Stimulated activated CD4-positive, alpha-beta T cell treated with anti-CD3 and anti-CD28 coated beads, Interleukin-2, amount 100 ng/mL, for 48 hours (primary cell): ENCODE results near the gene CHAMP1.

Experiments used
- DNase-seq, 2 donors: peaks; one replicate each; pipeline ENCODE4 v3.0.0-alpha.2; 2020

The CHAMP1 gene, protein sequence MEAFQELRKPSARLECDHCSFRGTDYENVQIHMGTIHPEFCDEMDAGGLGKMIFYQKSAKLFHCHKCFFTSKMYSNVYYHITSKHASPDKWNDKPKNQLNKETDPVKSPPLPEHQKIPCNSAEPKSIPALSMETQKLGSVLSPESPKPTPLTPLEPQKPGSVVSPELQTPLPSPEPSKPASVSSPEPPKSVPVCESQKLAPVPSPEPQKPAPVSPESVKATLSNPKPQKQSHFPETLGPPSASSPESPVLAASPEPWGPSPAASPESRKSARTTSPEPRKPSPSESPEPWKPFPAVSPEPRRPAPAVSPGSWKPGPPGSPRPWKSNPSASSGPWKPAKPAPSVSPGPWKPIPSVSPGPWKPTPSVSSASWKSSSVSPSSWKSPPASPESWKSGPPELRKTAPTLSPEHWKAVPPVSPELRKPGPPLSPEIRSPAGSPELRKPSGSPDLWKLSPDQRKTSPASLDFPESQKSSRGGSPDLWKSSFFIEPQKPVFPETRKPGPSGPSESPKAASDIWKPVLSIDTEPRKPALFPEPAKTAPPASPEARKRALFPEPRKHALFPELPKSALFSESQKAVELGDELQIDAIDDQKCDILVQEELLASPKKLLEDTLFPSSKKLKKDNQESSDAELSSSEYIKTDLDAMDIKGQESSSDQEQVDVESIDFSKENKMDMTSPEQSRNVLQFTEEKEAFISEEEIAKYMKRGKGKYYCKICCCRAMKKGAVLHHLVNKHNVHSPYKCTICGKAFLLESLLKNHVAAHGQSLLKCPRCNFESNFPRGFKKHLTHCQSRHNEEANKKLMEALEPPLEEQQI

DNA sequence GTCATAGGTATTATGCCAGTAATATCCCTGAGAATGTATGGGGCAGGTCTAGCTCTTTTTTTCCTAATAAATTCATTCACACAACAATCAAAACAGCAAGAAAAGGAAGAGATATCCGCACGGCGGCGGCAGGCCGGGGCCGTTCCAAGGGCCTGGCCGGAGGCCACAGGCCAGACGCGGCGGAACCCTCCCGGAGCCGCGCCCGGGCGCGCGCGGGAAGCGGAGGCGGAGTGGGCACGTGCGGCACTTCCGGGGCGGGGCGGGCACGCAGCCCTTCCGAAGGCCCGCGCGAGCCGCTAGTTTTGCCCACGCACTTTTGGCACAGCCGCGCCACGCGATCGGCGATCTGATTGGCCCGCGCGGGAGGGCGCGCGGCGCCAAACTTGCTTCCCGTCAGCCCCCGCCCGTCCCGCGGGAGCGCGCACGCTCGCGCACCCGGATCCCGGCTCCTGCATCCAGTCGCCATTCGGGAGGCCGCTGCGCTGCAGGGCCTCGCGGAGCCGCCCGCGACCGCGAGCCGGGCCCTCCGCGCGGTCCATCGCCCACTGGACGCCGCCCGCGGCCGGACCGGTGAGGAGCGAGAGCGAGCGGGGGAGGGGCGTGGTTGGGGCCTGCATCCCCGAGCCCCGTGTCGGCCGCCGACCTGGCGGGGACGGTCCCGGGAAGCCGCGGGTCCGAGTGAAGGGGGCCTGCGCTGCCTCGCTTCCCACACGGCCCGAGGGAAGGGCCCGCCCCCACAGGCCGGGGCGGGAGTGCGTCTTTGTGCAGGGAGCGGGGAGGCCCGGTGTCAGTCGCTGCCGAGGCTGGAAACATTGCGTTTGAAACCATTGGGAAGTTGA, at the start of gene CHAMP1:
Gene CHAMP1, plus strand, starts transcription at position 430 of the 839 bp plus-strand sequence. CDS start 9,340 bp downstream, outside the sequence.
- peak; percentile 94 to 95 for DNase-seq

DNA sequence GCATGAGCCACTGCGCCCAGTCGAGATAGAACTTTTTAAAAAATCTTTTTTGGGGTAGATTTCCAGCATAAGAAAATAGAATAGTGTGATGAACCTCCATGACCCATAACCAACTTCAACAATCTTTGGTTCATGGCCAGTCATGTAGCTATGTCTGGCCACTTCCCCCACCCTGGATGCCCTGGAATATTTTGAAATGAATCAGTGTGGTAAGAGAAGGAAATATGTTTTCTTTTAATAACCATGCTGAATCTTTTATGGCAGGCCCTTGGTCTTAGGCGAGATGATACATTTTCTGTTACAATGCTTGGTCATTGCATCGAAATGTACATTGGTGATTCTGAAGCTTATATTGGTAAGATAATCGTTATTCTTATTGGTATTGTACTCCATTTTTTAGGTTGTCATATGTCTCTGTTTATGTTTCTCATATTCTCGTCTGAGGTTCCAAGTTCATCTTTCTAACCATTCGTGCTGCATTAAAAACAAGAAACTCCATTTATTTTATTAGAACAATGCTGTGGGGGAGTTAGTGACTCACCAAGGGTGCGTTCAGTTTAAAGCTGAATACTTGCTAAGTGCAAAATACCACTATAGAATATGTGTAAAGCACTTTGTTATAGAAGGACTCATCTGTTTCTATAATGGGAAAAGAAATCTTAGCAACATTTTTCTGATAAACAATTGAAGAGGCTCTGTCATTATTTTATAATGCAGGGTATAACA, 49.3 kb upstream of the CHAMP1 start:
- no peak for DNase-seq

DNA sequence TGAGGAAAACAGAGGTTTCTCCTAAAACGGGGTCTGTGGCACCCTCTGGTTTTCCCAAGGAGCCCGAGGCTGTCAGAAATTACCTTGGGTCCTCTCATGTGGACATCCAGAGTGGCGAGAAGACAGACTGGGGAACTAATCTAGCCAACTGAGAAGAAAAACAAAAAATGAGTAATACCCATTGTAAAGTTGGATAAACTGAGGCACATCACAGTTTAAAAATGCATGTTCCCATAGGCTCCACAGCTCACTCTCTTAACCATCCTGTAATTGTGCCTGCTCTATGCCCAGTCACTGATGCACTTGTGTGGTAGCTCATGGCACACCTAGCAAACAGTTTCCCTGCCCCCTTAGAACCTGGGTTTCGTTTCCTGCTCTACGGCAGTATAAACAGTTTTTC, 48.1 kb upstream of the CHAMP1 start:
- no peak for DNase-seq

DNA sequence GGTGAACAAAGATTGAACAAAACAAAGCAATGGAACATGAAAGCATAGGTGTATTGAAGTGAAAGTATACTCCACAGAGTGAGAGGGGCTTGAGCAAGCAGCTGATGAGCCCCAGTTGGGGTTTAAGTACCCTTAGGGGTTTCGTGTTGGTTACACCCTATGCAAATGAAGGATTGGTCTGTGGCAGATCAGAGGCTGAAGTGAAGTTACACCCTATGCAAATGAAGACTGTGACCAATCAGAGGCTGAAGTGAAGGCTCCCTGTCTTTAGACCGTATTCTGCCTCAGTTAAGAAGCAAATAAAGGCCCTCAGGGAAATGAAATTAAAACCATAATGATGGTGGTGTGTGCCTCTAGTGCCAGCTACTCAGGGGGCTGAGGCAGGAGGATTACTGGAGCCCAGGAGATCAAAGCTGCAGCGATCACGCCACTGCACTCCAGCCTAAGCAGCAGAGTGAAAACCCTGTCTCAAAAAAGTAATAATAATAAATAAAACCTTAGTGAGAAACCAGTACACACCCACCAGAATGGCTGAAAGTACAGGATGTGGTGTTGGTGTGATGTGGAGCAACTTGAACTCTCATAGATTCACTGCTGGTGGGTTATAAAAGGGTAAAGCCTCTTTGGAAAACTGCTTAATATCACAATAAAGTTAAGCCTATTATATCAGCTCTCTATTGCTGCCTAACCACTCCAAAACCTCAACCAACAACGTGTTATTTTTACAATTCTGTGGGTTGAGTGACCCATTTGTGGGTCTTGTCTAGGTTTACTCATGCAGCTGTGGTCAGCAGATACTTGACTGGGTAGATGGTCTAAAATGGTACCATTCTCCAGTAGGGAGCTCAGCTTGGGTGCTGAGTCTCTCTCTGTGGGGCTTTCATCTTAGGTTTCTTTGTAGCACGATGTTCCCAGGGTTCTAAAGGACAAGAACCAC, 45.7 kb upstream of the CHAMP1 start:
- no peak for DNase-seq

DNA sequence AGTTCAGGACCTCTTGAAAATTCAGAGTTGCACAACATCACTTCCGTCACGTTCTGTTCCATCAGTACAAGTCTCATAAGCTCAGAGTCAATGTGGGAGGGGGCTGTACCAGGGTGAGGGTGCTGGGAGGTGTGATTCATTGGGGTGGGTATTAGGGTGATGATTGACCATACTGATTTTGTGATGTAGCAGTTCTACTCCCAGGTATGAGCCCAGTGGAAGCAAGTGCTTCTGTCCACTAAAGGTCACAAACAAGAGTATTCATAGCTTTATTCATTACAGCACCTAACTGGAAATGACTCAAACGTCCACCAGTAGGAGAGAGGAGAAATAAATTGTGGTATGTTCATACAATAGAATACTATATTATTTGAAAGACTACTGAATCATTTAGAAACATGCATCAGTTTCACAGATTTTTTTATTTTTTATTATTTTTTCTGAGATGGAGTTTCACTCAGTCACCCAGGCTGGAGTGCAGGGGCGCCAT, 45.0 kb upstream of the CHAMP1 start:
- no peak for DNase-seq

DNA sequence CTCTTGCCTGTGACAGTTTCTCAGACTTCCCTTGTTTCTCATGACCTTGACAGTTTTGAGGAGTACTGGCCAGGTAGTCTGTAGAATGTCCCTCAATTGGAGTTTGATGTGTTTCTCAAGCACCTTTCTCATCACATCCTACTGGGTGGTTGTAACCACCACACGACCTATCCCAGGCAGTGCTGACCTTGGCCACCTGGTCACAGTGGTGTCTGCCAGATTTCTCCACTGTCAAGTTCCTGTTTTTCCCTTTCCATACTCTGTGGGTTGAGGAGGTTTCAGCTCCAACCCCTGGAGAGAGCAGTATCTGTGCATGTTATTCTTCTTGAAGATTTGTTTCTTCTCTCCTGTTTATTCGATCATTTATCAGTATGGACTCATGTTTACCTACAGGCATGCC, 41.3 kb upstream of the CHAMP1 start:
- no peak for DNase-seq

DNA sequence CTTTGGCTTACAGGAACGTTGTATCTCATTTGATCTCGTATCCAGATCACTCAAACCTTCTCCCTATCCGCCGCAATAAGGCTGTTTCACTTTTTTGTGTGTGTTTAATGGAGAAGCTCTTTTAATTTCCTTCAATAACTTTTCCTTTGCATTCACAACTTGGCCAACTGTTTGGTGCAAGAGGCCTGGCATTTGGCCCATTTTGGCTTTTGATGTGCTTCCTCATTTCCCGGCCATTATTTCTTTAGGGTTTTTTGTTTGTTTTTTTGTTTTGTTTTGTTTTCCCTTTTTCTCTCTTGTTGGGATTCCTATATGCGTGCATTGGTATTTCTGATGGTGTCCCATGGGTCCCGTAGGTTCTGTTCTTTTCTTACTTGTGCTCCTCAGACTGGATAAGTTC, 39.0 kb upstream of the CHAMP1 start:
- no peak for DNase-seq

DNA sequence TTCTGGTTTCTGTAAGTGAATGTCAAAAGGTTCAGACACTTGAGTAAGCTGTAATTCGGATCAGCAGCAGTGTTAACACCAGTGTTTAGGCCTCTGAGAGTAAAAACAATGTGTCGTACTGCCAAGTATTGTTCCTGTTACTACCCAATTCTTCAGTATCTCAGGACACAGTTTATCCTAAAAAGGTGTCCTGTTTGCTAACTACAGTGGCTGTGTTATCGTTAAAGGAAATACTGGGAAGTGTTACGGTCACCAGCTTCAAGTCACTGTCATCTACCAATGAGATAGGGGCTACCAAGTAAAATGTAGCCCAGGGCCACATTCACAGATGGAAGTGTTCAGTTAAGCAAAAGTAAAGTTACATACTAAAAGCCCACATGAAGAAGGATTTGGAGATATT, 35.2 kb upstream of the CHAMP1 start:
- DNase-seq: no peak

DNA sequence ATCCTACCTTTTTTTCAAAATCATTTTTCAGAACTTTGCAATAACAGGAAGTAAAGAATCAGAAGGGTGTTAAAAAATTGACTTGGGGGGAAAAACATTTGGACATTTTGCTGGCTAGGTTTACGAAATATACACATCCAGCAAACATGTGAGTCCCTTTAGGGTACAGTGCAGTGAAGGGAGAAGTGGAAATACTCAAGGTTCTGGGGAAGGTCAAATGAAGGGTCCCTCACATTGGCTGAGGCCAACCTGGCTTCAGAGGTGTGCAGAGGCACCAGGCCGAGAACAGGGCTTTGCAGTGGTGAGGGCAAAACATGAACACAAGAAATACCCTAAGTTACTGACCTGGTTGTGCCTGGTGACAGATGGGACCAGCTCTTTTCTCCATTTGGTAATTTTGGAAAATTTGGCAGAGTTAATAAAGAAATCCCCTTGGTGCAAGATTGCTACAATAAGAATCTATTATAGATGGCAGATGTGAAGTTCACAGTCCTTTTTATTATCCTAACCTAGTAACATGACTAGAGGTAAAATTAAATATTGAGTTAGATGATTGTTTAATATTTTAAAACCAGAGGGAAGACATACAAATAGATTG, 34.4 kb upstream of the CHAMP1 start:
- DNase-seq: peak in 1 of 2 donors; percentile 9

DNA sequence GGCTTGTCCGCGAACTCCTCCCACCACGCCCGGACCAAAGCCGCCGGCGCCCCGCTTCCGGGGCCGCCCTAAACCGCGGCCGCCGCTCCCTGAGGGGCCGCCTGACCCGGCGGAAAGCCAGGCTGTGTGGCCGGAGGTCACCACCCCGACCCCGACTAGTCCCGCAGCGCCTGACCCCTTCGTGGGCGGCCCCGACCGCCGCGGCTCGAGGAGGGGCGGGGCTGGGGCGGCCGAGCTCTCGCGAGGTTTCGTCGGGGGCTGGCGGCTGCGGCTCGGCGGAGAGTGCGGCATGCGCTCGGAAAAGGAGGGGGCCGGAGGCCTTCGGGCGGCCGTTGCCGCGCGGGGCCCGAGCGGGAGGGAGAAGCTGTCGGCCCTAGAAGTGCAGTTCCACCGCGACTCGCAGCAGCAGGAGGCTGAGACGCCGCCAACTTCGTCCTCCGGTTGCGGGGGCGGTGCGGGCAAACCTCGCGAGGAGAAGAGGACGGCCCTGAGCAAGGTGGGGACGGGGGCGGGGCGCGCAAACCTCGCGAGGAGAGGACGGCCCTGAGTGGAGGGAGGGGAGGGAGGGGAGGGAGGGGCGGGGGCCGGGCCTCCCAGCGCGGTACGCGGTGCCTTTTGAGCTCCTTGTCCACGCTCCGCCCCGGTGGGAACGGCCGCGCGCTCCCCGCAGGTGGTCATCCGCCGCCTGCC, 32.8 kb upstream of the CHAMP1 start, which contains the start of gene UPF3A:
Gene UPF3A, plus strand, starts transcription at position 251 of the 690 bp plus-strand sequence. Its CDS starts 39 bp downstream, at position 290.
- DNase-seq: peak; percentile 78 to 85

DNA sequence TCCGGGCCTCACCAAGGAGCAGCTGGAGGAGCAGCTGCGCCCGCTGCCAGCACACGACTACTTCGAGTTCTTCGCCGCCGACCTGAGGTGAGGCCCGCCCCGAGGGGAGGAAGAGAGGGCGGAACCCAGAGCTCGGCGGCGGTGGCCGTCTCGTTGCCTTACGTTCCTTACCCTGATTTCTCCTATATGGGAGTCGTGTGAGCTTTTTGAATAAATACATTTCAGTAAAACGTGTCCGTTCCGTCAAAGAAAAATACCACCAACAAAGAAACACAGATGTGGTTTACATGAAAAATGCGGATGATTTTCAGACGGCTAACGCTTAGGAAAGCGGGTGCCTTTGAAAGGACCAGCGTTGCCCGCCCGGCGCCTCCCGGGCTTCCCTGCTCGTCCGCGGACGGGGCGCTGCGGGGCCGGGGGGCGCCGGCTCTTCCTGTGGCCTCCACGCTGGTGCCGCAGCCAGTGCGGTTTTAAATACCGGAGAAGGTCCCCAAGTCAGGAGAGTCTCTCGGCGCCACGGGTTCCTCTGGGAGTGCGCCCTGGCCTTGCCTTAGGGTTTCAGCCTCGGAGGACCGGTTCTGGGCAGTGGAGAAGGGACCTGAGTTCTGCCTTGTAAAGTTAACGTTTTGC, 32.1 kb upstream of the CHAMP1 start:
- DNase-seq: peak; percentile 58 to 63

DNA sequence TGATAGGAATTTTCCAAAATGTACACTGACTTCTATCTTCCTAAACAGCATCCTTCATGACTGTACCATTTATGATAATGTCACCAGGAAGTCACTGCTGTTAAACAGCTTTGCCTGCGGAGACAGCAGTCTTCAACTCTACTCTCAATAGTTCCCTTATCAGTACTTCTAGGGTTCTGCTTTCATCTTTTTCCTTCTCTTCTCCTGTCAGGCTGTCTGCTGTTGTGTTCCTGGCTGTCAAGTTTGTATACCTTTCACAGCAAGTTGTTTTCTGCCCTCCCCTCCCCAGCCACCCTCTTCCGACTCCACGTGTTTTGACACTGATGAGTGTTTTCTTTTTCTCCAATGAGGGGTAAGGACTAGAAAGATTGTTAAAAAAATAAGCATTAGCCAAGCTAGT, 30.7 kb upstream of the CHAMP1 start:
- no peak for DNase-seq

DNA sequence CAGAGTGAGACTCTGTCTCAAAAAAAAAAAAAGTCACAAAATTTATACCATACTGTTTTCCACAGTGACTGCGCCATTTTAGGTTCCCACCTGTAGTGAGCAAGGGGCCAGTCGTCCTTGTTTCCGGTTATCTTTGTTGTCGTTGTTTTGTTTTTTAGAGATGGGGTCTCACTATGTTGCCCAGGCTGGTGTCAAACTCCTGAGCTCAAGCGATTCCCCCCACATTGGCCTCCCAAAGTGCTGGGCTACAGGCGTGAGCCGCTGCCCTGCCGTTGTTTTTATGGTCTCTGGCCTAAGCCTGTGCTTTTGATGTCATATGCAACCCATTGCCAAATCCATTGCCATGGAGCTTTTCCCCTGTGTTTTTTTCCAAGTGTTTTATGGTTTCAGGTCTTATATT, 29.6 kb upstream of the CHAMP1 start:
- DNase-seq: no peak

DNA sequence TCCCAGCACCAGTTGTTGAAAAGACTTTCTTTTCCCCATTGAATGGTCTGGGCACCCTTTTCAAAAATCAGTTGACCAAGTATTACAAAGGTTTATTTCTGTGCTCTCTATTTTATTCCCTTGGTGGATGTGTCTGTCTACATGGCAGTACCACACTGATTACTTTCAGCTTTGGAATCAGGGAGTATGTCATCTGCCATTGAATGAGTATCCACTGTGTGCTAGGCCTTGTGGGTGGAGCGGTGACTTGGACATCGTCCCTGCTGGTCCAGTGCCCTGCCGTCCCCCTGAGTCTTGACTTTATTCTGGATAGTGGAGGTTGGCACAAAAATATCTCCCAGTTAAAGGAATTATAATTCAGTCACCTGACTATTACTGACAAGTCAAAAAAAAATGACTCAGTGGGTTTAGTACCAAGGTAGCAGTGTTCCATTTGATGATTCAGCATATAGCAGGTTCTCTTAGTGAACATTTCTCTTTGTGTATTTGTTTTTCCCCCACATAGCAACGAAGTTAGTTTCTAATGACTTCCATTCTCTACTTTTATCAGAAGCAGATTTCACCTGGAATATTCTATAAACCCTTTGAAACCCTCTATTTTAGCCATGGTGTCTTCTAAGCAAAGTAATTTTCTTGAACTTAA, 29.0 kb upstream of the CHAMP1 start:
- DNase-seq: no peak

DNA sequence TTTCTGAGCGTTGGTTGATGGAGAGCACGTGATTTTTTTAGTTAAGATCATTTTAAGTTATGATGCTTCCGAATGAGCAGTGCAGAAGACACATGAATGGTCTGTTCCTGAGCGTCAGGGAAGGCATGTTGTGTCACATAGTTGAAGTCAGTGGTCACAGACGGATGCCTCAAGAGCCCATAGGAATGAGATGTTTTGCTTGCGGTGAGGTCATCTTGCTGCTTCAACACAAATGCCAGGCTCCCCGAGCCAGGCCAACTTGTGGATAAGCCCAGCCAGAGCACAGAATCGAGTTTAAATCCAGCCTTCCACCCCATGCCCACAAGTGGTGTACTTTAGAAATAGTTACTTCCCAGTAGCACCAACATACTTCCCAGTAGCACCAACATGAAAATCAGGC, 27.5 kb upstream of the CHAMP1 start:
- DNase-seq: no peak

DNA sequence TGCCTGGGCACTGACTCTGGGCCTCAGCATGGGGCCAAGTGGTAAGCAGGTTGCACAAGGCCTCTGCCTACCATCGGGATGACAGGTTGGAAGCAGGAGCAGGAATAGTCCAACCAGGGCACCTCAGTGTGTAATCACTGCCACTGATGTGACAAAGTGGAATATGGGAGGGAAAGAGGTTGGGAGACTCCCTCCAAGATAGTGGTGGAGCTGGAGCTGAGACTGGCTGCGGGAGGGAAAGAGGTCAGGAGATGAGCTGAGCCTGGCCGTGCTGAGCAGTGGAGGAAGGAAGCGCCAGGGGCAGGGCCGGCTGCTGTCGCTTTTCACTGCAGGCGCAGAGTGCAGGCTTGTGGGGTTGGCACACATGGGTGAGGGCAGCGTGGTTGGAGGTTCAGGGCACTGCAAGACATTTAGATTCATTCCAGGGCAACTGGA, 26.1 kb upstream of the CHAMP1 start:
- no peak for DNase-seq

DNA sequence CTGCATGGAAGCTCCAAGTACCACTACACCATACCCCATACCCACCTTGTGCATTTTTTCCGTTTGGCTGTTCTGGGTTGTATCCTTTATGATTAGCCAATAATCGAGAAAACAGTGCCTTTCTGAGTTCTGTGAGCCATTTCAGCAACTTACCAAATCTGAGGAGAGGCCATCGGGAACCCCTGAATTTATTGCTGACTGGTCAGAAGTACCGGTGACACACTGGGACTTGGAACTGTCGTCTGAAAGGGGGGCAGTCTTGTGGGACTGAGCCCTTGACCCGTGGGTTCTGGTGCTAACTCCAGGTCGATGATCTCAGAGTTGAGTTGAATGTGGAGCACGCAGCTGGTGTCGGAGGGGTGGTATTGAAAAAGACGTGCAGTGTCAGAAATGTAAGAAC, 17.9 kb upstream of the CHAMP1 start:
- DNase-seq: no peak

DNA sequence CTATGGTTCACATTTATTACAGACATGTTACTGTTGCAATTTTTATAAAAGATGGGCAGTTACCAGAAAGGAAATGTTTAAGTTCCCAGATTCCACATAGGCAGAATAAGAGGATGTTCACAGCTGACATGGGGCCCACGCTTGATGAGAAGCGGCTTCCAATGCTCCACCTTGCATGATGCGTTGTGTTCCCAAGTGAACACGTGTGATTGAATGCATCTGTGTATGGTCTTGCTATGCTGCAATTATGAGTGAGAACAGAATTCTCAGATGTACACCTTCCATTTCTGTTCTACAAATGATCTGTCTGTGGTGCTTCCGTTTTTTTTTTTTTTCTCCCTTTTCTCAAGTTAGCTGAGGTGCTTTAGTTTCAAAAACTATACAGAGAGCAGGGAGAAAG, 17.4 kb upstream of the CHAMP1 start:
- no peak for DNase-seq

DNA sequence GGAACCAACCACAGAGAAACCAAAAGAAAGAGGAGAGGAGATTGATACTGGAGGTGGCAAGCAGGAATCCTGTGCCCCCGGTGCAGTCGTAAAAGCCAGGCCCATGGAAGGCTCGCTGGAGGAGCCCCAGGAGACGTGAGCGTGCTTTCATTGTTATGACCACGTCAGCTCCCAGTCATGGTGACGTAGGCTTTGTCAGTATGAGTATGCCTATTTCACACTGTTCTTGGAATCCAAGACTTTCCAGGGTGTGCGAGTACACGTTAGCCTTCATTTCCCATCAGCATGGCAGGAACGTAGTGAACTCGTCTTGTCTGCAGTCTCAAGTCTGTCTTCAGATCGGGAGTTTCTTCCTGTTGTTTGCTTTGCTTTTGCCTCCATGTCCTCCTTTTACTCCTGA, 15.4 kb upstream of the CHAMP1 start:
- no peak for DNase-seq
